ENCODE results near the gene ARHGAP42.
"Not testable (repeated sequence)": the region's sequence is repeated elsewhere in the genome, so short reads cannot be mapped to it uniquely, and the experiment has no call there.

- TF ChIP-seq, protein P1, sequence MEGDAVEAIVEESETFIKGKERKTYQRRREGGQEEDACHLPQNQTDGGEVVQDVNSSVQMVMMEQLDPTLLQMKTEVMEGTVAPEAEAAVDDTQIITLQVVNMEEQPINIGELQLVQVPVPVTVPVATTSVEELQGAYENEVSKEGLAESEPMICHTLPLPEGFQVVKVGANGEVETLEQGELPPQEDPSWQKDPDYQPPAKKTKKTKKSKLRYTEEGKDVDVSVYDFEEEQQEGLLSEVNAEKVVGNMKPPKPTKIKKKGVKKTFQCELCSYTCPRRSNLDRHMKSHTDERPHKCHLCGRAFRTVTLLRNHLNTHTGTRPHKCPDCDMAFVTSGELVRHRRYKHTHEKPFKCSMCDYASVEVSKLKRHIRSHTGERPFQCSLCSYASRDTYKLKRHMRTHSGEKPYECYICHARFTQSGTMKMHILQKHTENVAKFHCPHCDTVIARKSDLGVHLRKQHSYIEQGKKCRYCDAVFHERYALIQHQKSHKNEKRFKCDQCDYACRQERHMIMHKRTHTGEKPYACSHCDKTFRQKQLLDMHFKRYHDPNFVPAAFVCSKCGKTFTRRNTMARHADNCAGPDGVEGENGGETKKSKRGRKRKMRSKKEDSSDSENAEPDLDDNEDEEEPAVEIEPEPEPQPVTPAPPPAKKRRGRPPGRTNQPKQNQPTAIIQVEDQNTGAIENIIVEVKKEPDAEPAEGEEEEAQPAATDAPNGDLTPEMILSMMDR (IDR thresholded peaks at IDR 0.05): not testable (repeated sequence)
- not testable (repeated sequence) for TF ChIP-seq POLR2A (IDR thresholded peaks at IDR 0.05)
These were observed 62.9 kb downstream of the ARHGAP42 start for GRCh38 chr11:100749887-100750565.

Data from adrenal gland (tissue), 5 donors.